Testis (tissue), 3 donors: ENCODE data around the gene RPL21. TPM values are rescaled to one million over a fixed set of nuclear protein-coding genes. Genes with fewer than 3 reads are reported as not detected.

Experiments used
- DNase-seq: peaks from one replicate; pipeline ENCODE4 v3.0.0-alpha.2; 2019
- H3K27ac ChIP-seq, 2 donors: fragments of 200-600 bp; sonication (generic); one replicate each; pipeline ENCODE4 v1.5.1; 2019
- H3K27me3 ChIP-seq: fragments of 200-600 bp; sonication (generic); one replicate; pipeline ENCODE4 v1.5.1; 2019
- H3K36me3 ChIP-seq: fragments of 200-600 bp; sonication (generic); one replicate; pipeline ENCODE4 v1.5.1; 2017; ENCODE audit warnings: low read depth; ENCODE audit errors: missing control alignments
- H3K4me1 ChIP-seq: fragments of 200-600 bp; sonication (generic); one replicate; pipeline ENCODE4 v1.5.1; 2019
- H3K4me3 ChIP-seq, 2 donors: fragments of 200-600 bp; sonication (generic); one replicate each; pipeline ENCODE4 v1.5.1; 2017 to 2019
- H3K9me3 ChIP-seq: fragments of 200-600 bp; sonication (generic); one replicate; pipeline ENCODE4 v1.5.1; 2017
- POLR2A ChIP-seq: fragments of 450-650 bp; IDR thresholded peaks from one replicate; pipeline ENCODE4 v1.6.1; 2017; ENCODE audit warnings: antibody characterized with exemption, mild to moderate bottlenecking, moderate library complexity
- WGBS, 2 donors: methylation state at CpG; one replicate each; pipeline ENCODE4 v1.1.5; 2018; 5-methylcytosine and 5-hydroxymethylcytosine counted together
- intact Hi-C: fragments of 100-400 bp; cut with DNase I; formaldehyde crosslinking; loops from one replicate; pipeline ENCODE4 v1.15.1; 2023; ENCODE audit warnings: low total_unique reads
- polyA plus RNA-seq: library from polyadenylated mRNA; stranded (reverse); fragments of 350-450 nt; fragmentation: Illumina TruSeq; extraction: RNeasy Lipid Tissue Mini Kit (QIAGEN cat#74804); gene quantifications from one replicate; pipeline ENCODE4 v1.2.3, GENCODE V29; 2014; ENCODE audit warnings: low read depth, low replicate concordance; ENCODE audit not compliant: insufficient read depth
- small RNA-seq, 2 donors: library from RNA; depleted of rRNA; stranded (forward); fragments of <200 nt; gene quantifications; one replicate each; pipeline ENCODE3, GENCODE V24; 2016
- total RNA-seq, 2 donors: library from RNA; depleted of rRNA; stranded (reverse); fragments of >200 nt; gene quantifications; one replicate each; pipeline ENCODE4 v1.2.3, GENCODE V29; 2016
- TF ChIP-seq, protein P1 (sequence below), 3 experiments: fragments of 450-650 bp in 2 of 3; fragments of 200-600 bp in 1 of 3; sonication (generic) in 1 of 3; IDR thresholded peaks; one replicate each; pipeline ENCODE4 v1.5.1; 2016 to 2019; ENCODE audit warnings: antibody characterized with exemption in 3 of 3, mild to moderate bottlenecking in 2 of 3, moderate library complexity in 1 of 3

RPL21 gene
- total and polyA plus RNA-seq, 3 donors from 2014 or later: 200 to 996 (median 353) TPM

DNA sequence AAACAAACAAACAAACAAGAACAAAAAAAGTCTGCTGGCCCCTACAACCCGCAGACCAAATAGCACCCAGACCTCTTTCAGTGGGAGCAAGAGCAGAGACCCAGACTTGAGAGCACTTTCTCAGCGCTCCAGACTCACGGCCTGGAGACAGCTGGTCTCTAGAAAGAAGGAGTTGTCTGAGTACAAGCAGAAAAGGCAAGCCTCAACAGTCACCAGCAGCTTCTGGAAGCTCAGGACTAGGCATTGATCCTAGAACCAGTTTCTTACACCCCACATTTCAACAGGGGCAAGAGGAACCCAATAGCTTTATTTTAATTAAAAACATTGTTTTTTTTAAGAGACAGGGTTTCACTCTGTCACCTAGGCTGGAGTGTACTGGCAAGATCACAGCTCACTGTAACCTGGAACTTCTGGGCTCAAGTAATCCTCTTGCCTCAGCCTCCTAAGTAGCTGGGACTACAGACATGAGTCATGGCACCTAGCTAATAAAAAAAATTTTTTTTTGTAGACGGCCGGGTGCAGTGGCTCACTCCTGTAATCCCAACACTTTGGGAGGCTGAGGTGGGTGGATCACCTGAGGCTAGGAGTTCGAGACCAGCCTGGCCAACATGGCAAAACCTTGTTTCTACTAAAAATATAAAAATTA is 49.7 kb downstream of the RPL21 start:
- Histone ChIP-seq H3K36me3 (no peaks in the 10 kb centered on the region), H3K9me3 (no peaks in the 10 kb centered on the region), H3K4me1 (no peaks in the 10 kb centered on the region), H3K27me3 (no peaks in the 10 kb centered on the region), H3K27ac (no peak overlapping the region), H3K4me3 (no peak overlapping the region)
- WGBS, 2 donors: 88 to 91% methylated on average over 6 of the region's 6 CpGs
- no peak for DNase-seq
- intact Hi-C loops: no loop called here
- TF ChIP-seq, protein P1, sequence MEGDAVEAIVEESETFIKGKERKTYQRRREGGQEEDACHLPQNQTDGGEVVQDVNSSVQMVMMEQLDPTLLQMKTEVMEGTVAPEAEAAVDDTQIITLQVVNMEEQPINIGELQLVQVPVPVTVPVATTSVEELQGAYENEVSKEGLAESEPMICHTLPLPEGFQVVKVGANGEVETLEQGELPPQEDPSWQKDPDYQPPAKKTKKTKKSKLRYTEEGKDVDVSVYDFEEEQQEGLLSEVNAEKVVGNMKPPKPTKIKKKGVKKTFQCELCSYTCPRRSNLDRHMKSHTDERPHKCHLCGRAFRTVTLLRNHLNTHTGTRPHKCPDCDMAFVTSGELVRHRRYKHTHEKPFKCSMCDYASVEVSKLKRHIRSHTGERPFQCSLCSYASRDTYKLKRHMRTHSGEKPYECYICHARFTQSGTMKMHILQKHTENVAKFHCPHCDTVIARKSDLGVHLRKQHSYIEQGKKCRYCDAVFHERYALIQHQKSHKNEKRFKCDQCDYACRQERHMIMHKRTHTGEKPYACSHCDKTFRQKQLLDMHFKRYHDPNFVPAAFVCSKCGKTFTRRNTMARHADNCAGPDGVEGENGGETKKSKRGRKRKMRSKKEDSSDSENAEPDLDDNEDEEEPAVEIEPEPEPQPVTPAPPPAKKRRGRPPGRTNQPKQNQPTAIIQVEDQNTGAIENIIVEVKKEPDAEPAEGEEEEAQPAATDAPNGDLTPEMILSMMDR (IDR thresholded peaks at IDR 0.05): no peak
- no peak for TF ChIP-seq POLR2A

GRCh38 chr13:27302643-27303262 is 51.4 kb downstream of the RPL21 start:
- H3K27me3 ChIP-seq: no peaks in the 10 kb centered on the region
- WGBS, 2 donors: 61 to 65% methylated on average over 4 of the region's 4 CpGs
- intact Hi-C loops: no loop called here
- DNase-seq: no peak
- no peak overlapping the region for H3K27ac ChIP-seq
- TF ChIP-seq, protein P1 (IDR thresholded peaks at IDR 0.05): no peak
- no peak for TF ChIP-seq POLR2A
- H3K4me3 ChIP-seq: no peak overlapping the region
- H3K36me3 ChIP-seq: no peaks in the 10 kb centered on the region
- H3K4me1 ChIP-seq: no peaks in the 10 kb centered on the region
- no peaks in the 10 kb centered on the region for H3K9me3 ChIP-seq

- intact Hi-C loops: no loop called here
- Histone ChIP-seq H3K27ac (no peak overlapping the region), H3K4me1 (no peaks in the 10 kb centered on the region), H3K4me3 (no peak overlapping the region), H3K27me3 (no peaks in the 10 kb centered on the region), H3K36me3 (no peaks in the 10 kb centered on the region), H3K9me3 (no peaks in the 10 kb centered on the region)
- DNase-seq: no peak
- TF ChIP-seq POLR2A: no peak
- TF ChIP-seq, protein P1 (IDR thresholded peaks at IDR 0.05): no peak
- 91 to 96% methylated on average over 4 of the region's 4 CpGs for WGBS, 2 donors
Observed at GRCh38 chr13:27304099-27304498, 52.7 kb downstream of the RPL21 start.

GRCh38 chr13:27304611-27305010 is 53.3 kb downstream of the RPL21 start:
- H3K4me3 ChIP-seq: no peak overlapping the region
- H3K4me1 ChIP-seq: no peaks in the 10 kb centered on the region
- TF ChIP-seq, protein P1 (IDR thresholded peaks at IDR 0.05): no peak
- TF ChIP-seq POLR2A: no peak
- no peaks in the 10 kb centered on the region for H3K36me3 ChIP-seq
- 75 to 84% methylated on average over 2 of the region's 2 CpGs for WGBS, 2 donors
- H3K27ac ChIP-seq: no peak overlapping the region
- DNase-seq: no peak
- intact Hi-C loops: no loop called here
- no peaks in the 10 kb centered on the region for H3K27me3 ChIP-seq
- H3K9me3 ChIP-seq: no peaks in the 10 kb centered on the region

Small RNA genes within 50 kb of the gene (small RNA-seq; reads per million reads assigned to genes)
- gene SNORA27 (0 reads per million in 2 donors), gene SNORD102 (0 reads per million in 2 donors)

Other genes starting within 250 kb of the RPL21 start
- 10 to 100 TPM; 26.1 to 30.2 TPM for gene USP12, start 79.7 kb upstream of the RPL21 start, total RNA-seq
- gene USP12, start 79.7 kb upstream of the RPL21 start, polyA plus RNA-seq: 24.3 TPM
- gene RASL11A, start 19.3 kb downstream of the RPL21 start, total RNA-seq: 1 to 10 TPM; 8.2 to 10.0 TPM
- 11.8 TPM for gene RASL11A, start 19.3 kb downstream of the RPL21 start, polyA plus RNA-seq
- gene GTF3A, start 173.1 kb downstream of the RPL21 start, total RNA-seq: 10 to 100 TPM; 73.2 to 75.7 TPM
- gene GTF3A, start 173.1 kb downstream of the RPL21 start, polyA plus RNA-seq: 82.6 TPM
- 100 to 1,000 TPM in 1 of 2 donors, 10 to 100 TPM in 1; 87.6 to 141 TPM for gene MTIF3, start 199.0 kb downstream of the RPL21 start, total RNA-seq
- gene MTIF3, start 199.0 kb downstream of the RPL21 start, polyA plus RNA-seq: 94.2 TPM